AG10803 (cell line): ENCODE data around the gene TMEM11.

ENCODE experiments used
- DNase-seq: peaks from one replicate; pipeline ENCODE4 v3.0.0; 2010; ENCODE audit warnings: low read depth
- H3K4me3 ChIP-seq: 2 replicates; pipeline ENCODE4 v1.5.1; 2011; ENCODE audit warnings: mild to moderate bottlenecking, low read length, control low read depth
- TF ChIP-seq, protein P1 (sequence below): conservative IDR thresholded peaks from 2 replicates; pipeline ENCODE4 v1.5.1; 2011; ENCODE audit warnings: mild to moderate bottlenecking, low read length, control low read depth, inconsistent platforms

TMEM11 gene

DNA sequence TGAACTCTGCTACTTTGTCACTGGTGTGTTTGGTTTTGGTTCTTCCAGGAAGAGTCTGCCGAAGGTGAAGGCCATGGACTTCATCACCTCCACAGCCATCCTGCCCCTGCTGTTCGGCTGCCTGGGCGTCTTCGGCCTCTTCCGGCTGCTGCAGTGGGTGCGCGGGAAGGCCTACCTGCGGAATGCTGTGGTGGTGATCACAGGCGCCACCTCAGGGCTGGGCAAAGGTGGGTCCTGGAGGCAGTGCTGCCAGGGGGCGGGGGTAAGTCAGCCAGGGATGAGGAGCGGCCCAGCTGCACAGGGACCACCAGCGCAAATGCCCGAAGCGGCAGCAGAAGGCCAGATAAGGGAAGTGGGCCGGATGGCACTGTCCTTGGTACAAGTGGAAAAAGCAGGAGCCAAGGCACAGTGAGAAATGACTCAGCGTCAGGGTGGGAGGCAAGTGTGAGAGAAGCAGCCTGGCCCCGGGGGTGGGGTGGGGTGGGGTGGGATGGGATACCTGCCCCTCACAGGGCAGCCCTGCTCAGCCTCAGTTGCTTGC lies 41.9 kb downstream of the TMEM11 start:
- TF ChIP-seq, protein P1, sequence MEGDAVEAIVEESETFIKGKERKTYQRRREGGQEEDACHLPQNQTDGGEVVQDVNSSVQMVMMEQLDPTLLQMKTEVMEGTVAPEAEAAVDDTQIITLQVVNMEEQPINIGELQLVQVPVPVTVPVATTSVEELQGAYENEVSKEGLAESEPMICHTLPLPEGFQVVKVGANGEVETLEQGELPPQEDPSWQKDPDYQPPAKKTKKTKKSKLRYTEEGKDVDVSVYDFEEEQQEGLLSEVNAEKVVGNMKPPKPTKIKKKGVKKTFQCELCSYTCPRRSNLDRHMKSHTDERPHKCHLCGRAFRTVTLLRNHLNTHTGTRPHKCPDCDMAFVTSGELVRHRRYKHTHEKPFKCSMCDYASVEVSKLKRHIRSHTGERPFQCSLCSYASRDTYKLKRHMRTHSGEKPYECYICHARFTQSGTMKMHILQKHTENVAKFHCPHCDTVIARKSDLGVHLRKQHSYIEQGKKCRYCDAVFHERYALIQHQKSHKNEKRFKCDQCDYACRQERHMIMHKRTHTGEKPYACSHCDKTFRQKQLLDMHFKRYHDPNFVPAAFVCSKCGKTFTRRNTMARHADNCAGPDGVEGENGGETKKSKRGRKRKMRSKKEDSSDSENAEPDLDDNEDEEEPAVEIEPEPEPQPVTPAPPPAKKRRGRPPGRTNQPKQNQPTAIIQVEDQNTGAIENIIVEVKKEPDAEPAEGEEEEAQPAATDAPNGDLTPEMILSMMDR = no peak
- no peak overlapping the region for H3K4me3 ChIP-seq
- DNase-seq = no peak

DNA sequence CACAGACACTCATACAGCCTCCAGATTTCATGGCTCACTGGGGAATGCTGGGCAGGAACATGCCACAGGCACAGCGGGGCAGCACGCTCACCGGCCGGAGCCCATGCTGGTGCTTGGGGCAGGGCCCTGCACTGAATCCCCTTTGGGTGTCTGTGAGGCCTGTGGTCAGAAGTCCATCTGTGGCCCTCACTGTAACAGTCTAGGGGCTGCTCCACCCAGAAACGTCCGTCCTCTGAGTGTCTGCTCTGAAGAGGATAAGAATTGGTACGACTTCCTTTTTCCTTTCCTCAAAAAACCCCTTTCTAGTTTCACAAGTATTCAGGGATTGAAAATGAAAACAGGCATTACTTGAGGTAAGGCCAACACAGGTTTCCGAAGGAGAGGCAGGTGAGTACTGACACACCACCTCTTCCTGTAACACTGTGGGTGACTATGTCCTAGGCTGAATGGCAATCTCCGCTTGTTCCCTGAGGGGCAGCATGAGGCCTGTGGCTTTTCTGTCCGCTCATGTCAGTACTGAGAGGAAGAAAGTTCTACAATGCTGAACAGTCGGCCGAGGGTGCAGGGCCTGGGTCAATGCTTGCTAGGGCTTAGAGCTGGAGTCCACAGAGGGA lies 42.5 kb downstream of the TMEM11 start:
- DNase-seq = no peak
- TF ChIP-seq, protein P1 = no peak
- H3K4me3 ChIP-seq = no peak overlapping the region

DNA sequence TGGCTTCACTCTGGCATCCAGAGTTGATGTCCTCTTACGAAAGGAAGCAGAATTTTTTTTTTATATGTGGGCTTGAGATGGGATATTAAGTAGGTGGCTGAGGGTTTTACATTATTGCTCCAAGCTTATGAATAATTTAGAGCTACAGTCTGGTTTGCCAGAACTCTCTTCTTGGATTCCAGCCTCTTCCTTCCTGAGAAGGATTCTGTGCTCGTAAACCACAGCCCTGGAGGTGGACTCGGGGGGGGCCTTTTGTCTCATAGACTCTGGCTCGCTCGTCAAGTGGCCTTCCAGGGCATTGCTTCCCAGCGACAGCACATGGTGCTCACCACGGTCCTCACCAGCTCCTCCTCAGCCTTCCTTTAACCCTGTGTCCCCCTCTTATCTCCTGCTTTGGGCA lies 43.2 kb downstream of the TMEM11 start:
- no peak overlapping the region for H3K4me3 ChIP-seq
- TF ChIP-seq, protein P1 = no peak
- DNase-seq = peak; percentile 72

DNA sequence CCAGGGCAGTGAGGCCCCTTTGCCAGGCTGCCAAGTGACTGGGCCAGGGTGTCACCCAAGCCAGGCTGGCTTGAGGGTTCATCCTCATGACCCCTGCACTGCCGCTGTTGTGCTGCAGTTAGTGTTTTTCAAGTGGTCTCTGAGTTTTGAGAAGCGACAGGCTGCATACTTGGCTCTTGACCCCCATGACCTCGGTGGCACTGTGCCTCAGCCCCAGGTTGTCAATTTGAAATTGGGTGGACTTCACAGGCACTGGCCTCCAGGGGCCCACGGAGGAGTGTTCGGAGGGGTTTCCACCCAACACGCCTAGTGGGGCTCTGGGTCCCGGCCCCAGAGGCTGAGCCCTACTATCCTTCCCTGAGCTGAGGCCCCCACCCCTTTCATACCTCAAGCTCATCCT lies 44.5 kb downstream of the TMEM11 start:
- no peak for DNase-seq
- TF ChIP-seq, protein P1 = no peak
- H3K4me3 ChIP-seq = no peak overlapping the region

DNA sequence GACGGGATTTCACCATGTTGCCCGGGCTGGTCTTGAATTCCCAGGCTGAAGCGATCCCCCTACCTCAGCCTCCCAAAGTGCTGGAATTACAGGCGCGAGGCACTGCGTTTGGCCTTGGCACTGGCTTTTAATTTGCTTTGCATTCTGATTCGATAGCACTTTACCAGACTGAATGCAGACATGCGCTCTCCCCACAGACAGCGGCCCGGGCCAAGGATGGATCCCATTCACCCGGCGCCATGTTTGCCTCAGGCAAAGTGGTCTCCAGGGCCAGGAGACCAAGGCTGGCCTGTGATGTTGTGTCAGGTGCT lies 45.5 kb downstream of the TMEM11 start:
- no peak for DNase-seq
- H3K4me3 ChIP-seq = no peak overlapping the region
- TF ChIP-seq, protein P1 = no peak

DNA sequence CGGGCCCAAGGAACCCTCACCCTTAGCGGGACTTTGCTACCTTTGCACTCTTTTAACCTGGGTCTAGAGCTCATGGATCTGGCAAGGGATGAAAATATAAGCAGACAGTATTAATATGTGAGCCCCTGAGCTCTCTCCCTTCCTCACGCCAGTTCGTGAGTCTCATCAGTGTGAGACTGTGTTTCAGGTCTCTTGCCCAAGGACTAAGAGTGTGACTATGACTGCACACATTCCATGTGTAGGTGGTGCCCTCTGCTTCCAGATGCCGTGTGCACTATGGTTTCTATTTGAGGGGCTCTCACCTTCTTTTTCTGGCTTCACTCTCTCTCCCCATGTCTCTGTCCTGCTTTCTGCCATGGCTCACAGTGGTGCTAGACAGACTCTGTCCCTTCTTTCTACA lies 46.7 kb downstream of the TMEM11 start:
- DNase-seq = peak; percentile 85
- H3K4me3 ChIP-seq = peak overlapping the region; percentile 42
- TF ChIP-seq, protein P1 = no peak

DNA sequence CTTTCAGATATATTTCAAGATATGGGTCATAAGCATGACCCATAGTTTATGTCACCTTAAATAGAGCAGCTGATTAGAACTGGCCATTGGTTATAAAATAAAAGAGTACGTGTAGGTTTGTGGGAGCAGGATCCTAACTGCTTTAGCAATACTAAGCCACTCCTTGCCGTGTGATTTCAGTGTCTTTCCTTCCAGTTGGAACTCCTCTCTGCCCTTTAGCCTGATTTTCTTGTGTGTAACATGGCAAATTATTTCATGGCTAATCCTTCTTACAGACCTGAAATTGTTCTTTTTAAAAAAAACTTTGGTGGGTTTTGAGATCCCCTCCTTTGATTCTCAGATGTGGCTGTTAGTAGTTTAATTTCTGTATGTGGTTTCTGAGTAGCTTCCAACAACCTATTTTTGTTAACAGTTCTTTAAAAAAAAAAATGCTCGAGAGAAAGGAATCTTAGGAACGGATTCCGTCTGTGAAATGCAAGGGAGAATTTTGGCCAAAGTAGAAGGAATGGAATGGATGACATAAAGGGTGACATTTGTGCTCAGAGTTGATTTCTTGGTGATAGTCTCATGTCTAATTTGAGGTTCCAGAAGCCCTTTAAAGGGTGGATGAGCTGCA lies 47.3 kb downstream of the TMEM11 start:
- TF ChIP-seq, protein P1 = no peak
- H3K4me3 ChIP-seq = peak overlapping the region; percentile 42
- DNase-seq = peak; percentile 94
